H9 (cell line): ENCODE data around the gene HBS1L. TPM values are rescaled to one million over a fixed set of nuclear protein-coding genes. Genes with fewer than 3 reads are reported as not detected.
A peak's percentile ranks its signal among the peaks of the same experiment; 100 is the strongest.

Experiments
- DNase-seq: peaks from one replicate; pipeline ENCODE4 v3.0.0-alpha.2; 2017
- H2AFZ ChIP-seq: one replicate; pipeline ENCODE4 v1.6.1; 2013; ENCODE audit warnings: mild to moderate bottlenecking, low read length, control low read depth, moderate library complexity
- H2AK5ac ChIP-seq: 2 replicates; pipeline ENCODE4 v1.6.1; 2013; ENCODE audit warnings: low read length, control low read depth, mixed read lengths; ENCODE audit not compliant: insufficient read length
- H2BK120ac ChIP-seq: one replicate; pipeline ENCODE4 v1.6.1; 2013; ENCODE audit warnings: low read depth, mild to moderate bottlenecking, low read length, control low read depth, inconsistent platforms; ENCODE audit not compliant: poor library complexity, severe bottlenecking
- H2BK12ac ChIP-seq: 2 replicates; pipeline ENCODE4 v1.6.1; 2013; ENCODE audit warnings: low read length, control low read depth, mixed read lengths, low read depth; ENCODE audit not compliant: insufficient read length
- H2BK15ac ChIP-seq: 2 replicates; pipeline ENCODE4 v1.6.1; 2013; ENCODE audit warnings: low read depth, low read length, control low read depth
- H2BK20ac ChIP-seq: one replicate; pipeline ENCODE4 v1.6.1; 2013; ENCODE audit warnings: low read depth, mild to moderate bottlenecking, low read length, control low read depth, inconsistent platforms; ENCODE audit not compliant: poor library complexity, severe bottlenecking
- H2BK5ac ChIP-seq: 2 replicates; pipeline ENCODE4 v1.6.1; 2013; ENCODE audit warnings: low read length, control low read depth, mixed read lengths; ENCODE audit not compliant: insufficient read length
- H3K14ac ChIP-seq: 2 replicates; pipeline ENCODE4 v1.6.1; 2013; ENCODE audit warnings: low read length, control low read depth; ENCODE audit not compliant: insufficient read depth
- H3K18ac ChIP-seq: 2 replicates; pipeline ENCODE4 v1.6.1; 2013; ENCODE audit warnings: low read depth, mild to moderate bottlenecking, mixed read lengths, low read length, control low read depth; ENCODE audit not compliant: insufficient read length
- H3K23ac ChIP-seq: 2 replicates; pipeline ENCODE4 v1.6.1; 2013; ENCODE audit warnings: low read length, control low read depth, mixed read lengths, low read depth; ENCODE audit not compliant: insufficient read length
- H3K23me2 ChIP-seq: 2 replicates; pipeline ENCODE4 v1.6.1; 2013; ENCODE audit warnings: low read depth, mild to moderate bottlenecking, mixed read lengths, low read length, control low read depth; ENCODE audit not compliant: insufficient read length, poor library complexity, severe bottlenecking
- H3K27ac ChIP-seq: 2 replicates; pipeline ENCODE4 v1.5.1; 2013; ENCODE audit warnings: low read length, control low read depth, mixed read lengths, low read depth; ENCODE audit not compliant: insufficient read length
- H3K27me3 ChIP-seq: 2 replicates; pipeline ENCODE4 v1.6.1; 2013; ENCODE audit warnings: low read length, control low read depth, inconsistent platforms; ENCODE audit not compliant: insufficient read depth
- H3K4ac ChIP-seq: 2 replicates; pipeline ENCODE4 v1.6.1; 2013; ENCODE audit warnings: low read depth, mild to moderate bottlenecking, control low read depth, inconsistent platforms, low read length, moderate library complexity
- H3K4me1 ChIP-seq: 2 replicates; pipeline ENCODE4 v1.6.1; 2013; ENCODE audit warnings: low read length, control low read depth, inconsistent platforms; ENCODE audit not compliant: insufficient read depth
- H3K4me2 ChIP-seq: 2 replicates; pipeline ENCODE4 v1.6.1; 2013; ENCODE audit warnings: low read length, control low read depth, mixed read lengths; ENCODE audit not compliant: insufficient read length, insufficient read depth
- H3K56ac ChIP-seq: 2 replicates; pipeline ENCODE4 v1.6.1; 2013; ENCODE audit warnings: low read depth, mild to moderate bottlenecking, mixed read lengths, low read length, control low read depth; ENCODE audit not compliant: insufficient read length
- H3K79me1 ChIP-seq: 2 replicates; pipeline ENCODE4 v1.6.1; 2013; ENCODE audit warnings: low read depth, mild to moderate bottlenecking, moderate library complexity, low read length, control low read depth, inconsistent platforms; ENCODE audit not compliant: insufficient read depth, poor library complexity, severe bottlenecking
- H3K79me2 ChIP-seq: 2 replicates; pipeline ENCODE4 v1.6.1; 2013; ENCODE audit warnings: low read length, control low read depth, inconsistent platforms; ENCODE audit not compliant: insufficient read depth
- H3K9ac ChIP-seq: 2 replicates; pipeline ENCODE4 v1.6.1; 2013; ENCODE audit warnings: low read length, control low read depth, mixed read lengths; ENCODE audit not compliant: insufficient read length; ENCODE audit errors: extremely low read depth
- H3K9me3 ChIP-seq: one replicate; pipeline ENCODE4 v1.6.1; 2013; ENCODE audit warnings: low read depth, low read length, inconsistent platforms; ENCODE audit not compliant: control insufficient read depth
- H3T11ph ChIP-seq: one replicate; pipeline ENCODE4 v1.6.1; 2013; ENCODE audit warnings: mild to moderate bottlenecking, low read length, control low read depth, inconsistent platforms
- H4K20me1 ChIP-seq: one replicate; pipeline ENCODE4 v1.6.1; 2013; ENCODE audit not compliant: control insufficient read depth, insufficient read length, insufficient read depth
- H4K5ac ChIP-seq: 2 replicates; pipeline ENCODE4 v1.6.1; 2013; ENCODE audit warnings: low read depth, mild to moderate bottlenecking, mixed read lengths, low read length, control low read depth; ENCODE audit not compliant: insufficient read length
- H4K8ac ChIP-seq: replicated peaks from 2 replicates; pipeline ENCODE4 v1.6.1; 2013; ENCODE audit warnings: low read length, control low read depth, mixed read lengths, low read depth; ENCODE audit not compliant: insufficient read length
- H4K91ac ChIP-seq: 2 replicates; pipeline ENCODE4 v1.6.1; 2013; ENCODE audit warnings: low read depth, mild to moderate bottlenecking, moderate library complexity, mixed read lengths, low read length, control low read depth; ENCODE audit not compliant: insufficient read length
- H3K27ac Mint-ChIP-seq, 3 experiments: 2 replicates in 2 of 3; 3 replicates in 1 of 3; pipeline ENCODE4 v1.8.0; 2020 to 2021; ENCODE audit warnings: mixed read lengths in 3 of 3, mild to moderate bottlenecking in 1 of 3, moderate library complexity in 1 of 3
- H3K27me3 Mint-ChIP-seq: 2 replicates; pipeline ENCODE4 v1.8.0; 2021; ENCODE audit warnings: low read depth, mild to moderate bottlenecking, moderate library complexity, mixed read lengths
- H3K36me3 Mint-ChIP-seq, 3 experiments: 2 replicates in 2 of 3; 3 replicates in 1 of 3; pipeline ENCODE4 v1.8.0; 2020 to 2021; ENCODE audit warnings: low read depth in 3 of 3, mixed read lengths in 3 of 3; ENCODE audit not compliant: insufficient read depth in 1 of 3
- H3K4me1 Mint-ChIP-seq, 2 experiments: 2 replicates each; pipeline ENCODE4 v1.8.0; 2020; ENCODE audit warnings: mixed read lengths in 2 of 2
- H3K4me3 Mint-ChIP-seq, 2 experiments: 2 replicates in 1 of 2; 3 replicates in 1 of 2; pipeline ENCODE4 v1.8.0; 2020 to 2021; ENCODE audit warnings: mild to moderate bottlenecking in 2 of 2, mixed read lengths in 2 of 2, moderate library complexity in 1 of 2
- H3K9me3 Mint-ChIP-seq, 2 experiments: 2 replicates in 1 of 2; 3 replicates in 1 of 2; pipeline ENCODE4 v1.8.0; 2020; ENCODE audit warnings: mild to moderate bottlenecking in 2 of 2, mixed read lengths in 2 of 2, moderate library complexity in 1 of 2
- WGBS: extraction: QIAGEN DNeasy Blood & Tissue Kit; methylation state at CpG from one replicate; pipeline ENCODE4 v1.1.7; 2013; ENCODE audit warnings: missing lambda C conversion rate, low lambda C conversion rate, mixed read lengths; ENCODE audit not compliant: insufficient read length; ENCODE audit errors: extremely low coverage; 5-methylcytosine and 5-hydroxymethylcytosine counted together
- total RNA-seq: library from RNA; stranded (reverse); gene quantifications from 2 replicates; pipeline ENCODE4 v1.2.1, GENCODE V29; 2021
- TF ChIP-seq, protein P1 (sequence below): fragments of 200-600 bp; sonication (generic); conservative IDR thresholded peaks from 3 replicates; pipeline ENCODE4 v1.8.0; 2021; ENCODE audit warnings: antibody characterized with exemption, mild to moderate bottlenecking

HBS1L gene
- total RNA-seq, 1 experiment from 2014 or later, result 110 TPM

DNA sequence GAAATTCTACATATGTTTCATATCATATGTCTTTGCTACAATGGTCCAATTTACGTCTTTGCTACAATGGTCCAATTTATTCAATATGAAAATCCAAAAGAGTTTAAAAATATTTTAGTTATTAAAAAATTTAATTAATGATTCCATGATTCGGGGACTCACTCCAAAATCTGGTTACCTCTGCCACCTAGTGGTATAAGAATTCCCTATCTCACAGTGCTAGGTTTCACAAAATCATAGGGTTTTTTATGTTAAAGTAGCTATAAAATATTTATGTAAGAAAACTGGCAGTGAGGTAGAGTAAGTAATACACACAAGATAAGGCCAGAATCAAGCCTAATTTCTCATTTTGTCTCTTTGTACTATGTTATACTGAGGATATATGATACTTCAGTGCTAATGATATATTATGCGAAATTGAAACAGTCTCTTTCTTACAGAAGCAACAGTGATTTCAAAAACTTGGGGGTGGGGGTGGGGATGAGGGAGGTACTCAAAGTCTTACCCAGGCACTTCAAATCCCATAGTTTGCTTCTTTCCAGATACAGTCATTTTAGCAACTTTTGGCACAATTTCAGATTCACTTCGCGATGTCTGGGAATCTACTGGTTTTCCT, 52.3 kb downstream of the HBS1L start:
- H3K4me1 ChIP-seq, result no peaks in the 10 kb centered on the region
- no peak overlapping the region for H3K56ac ChIP-seq
- Mint-ChIP-seq H3K27ac (no peak overlapping the region), H3K4me3 (no peak overlapping the region), H3K27me3 (no peaks in the 10 kb centered on the region), H3K36me3 (peaks cover 0 to 6% (median 5%) of the 10 kb centered on the region in 3 experiments; a peak in 5 of 7 replicates), H3K4me1 (peaks cover 12 to 13% of the 10 kb centered on the region in 2 experiments), H3K9me3 (no peaks in the 10 kb centered on the region)
- H3K9me3 ChIP-seq, result no peaks in the 10 kb centered on the region
- no peak overlapping the region for H2AFZ ChIP-seq
- H4K91ac ChIP-seq, result no peak overlapping the region
- no peaks in the 10 kb centered on the region for H3K27me3 ChIP-seq
- H3K79me2 ChIP-seq, result no peaks in the 10 kb centered on the region
- H3T11ph ChIP-seq, result no peak overlapping the region
- no peak overlapping the region for H2AK5ac ChIP-seq
- no peaks in the 10 kb centered on the region for H3K23me2 ChIP-seq
- H3K27ac ChIP-seq, result no peak overlapping the region
- H4K8ac ChIP-seq, result no peak overlapping the region
- TF ChIP-seq, protein P1, sequence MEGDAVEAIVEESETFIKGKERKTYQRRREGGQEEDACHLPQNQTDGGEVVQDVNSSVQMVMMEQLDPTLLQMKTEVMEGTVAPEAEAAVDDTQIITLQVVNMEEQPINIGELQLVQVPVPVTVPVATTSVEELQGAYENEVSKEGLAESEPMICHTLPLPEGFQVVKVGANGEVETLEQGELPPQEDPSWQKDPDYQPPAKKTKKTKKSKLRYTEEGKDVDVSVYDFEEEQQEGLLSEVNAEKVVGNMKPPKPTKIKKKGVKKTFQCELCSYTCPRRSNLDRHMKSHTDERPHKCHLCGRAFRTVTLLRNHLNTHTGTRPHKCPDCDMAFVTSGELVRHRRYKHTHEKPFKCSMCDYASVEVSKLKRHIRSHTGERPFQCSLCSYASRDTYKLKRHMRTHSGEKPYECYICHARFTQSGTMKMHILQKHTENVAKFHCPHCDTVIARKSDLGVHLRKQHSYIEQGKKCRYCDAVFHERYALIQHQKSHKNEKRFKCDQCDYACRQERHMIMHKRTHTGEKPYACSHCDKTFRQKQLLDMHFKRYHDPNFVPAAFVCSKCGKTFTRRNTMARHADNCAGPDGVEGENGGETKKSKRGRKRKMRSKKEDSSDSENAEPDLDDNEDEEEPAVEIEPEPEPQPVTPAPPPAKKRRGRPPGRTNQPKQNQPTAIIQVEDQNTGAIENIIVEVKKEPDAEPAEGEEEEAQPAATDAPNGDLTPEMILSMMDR, result peak; percentile 76
- H3K14ac ChIP-seq, result no peak overlapping the region
- H4K5ac ChIP-seq, result no peak overlapping the region
- H2BK5ac ChIP-seq, result no peak overlapping the region
- H3K4me2 ChIP-seq, result no peak overlapping the region
- H3K79me1 ChIP-seq, result no peaks in the 10 kb centered on the region
- WGBS, result no CpG with 5 or more reads among the region's 5 CpGs
- no peak overlapping the region for H3K9ac ChIP-seq
- H2BK12ac ChIP-seq, result no peak overlapping the region
- no peak for DNase-seq
- H2BK15ac ChIP-seq, result no peak overlapping the region
- no peak overlapping the region for H2BK120ac ChIP-seq
- no peak overlapping the region for H3K18ac ChIP-seq
- no peaks in the 10 kb centered on the region for H4K20me1 ChIP-seq
- H2BK20ac ChIP-seq, result no peak overlapping the region
- no peak overlapping the region for H3K23ac ChIP-seq
- H3K4ac ChIP-seq, result no peak overlapping the region
